Activated gamma-delta T cell (primary cell): ENCODE data around the gene COMT.
"Not testable (repeated sequence)": the region's sequence is repeated elsewhere in the genome, so short reads cannot be mapped to it uniquely, and the experiment has no call there.

Experiments used
- DNase-seq: peaks from one replicate; lab custom pipeline; 2025; lab: John Stamatoyannopoulos, UW
- total RNA-seq, 2 donors: gene quantifications; one replicate each; lab custom pipeline; 2026; lab: John Stamatoyannopoulos, UW

The COMT gene
- 34.6 to 36.2 reads per million in 2 donors for total RNA-seq

- DNase-seq: peak; percentile 49
These were observed at the start of gene COMT, which contains the start of gene TXNRD2 for GRCh38 chr22:19941365-19942082. Gene COMT (plus strand): TSS chr22:19941772. CDS start chr22:19962527, 20,755 bp downstream. Gene TXNRD2 (minus strand): TSS chr22:19941818. CDS start chr22:19941803, 15 bp downstream.

DNA sequence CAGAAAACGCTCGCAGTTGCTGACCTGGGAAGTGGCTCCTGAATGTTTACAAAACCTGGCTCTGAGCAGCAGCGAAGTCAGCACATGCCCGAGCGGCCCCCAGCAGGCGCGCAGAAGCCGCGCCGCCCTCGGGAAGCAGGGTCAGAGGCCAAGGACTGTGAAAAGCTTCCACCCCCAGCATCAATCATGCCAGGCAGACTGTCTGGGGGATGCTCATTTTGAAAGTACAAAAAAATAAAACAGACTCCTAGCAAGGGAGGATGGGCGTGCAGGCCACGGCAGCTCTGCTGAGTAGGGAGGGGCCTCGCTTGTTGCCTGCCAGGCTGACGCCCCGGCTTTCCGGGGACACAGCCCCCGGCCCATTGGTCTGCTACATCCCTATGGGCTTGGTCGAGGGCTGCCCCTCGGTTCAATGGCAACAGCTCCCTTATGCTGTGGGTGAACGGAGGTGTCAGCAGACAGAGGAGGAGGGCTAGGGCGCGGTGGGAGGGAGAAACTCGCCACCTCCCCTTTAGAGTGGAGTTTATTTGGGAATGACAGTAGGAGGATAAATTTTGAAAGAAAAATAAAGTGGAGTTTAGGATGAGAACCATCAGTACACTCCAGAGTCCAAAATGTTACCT, 49.2 kb upstream of the COMT start:
- DNase-seq: no peak

- DNase-seq: no peak
These were observed 48.6 kb upstream of the COMT start for GRCh38 chr22:19892925-19893324.

- no peak for DNase-seq
These were observed 48.2 kb upstream of the COMT start for GRCh38 chr22:19893363-19893762.

DNA sequence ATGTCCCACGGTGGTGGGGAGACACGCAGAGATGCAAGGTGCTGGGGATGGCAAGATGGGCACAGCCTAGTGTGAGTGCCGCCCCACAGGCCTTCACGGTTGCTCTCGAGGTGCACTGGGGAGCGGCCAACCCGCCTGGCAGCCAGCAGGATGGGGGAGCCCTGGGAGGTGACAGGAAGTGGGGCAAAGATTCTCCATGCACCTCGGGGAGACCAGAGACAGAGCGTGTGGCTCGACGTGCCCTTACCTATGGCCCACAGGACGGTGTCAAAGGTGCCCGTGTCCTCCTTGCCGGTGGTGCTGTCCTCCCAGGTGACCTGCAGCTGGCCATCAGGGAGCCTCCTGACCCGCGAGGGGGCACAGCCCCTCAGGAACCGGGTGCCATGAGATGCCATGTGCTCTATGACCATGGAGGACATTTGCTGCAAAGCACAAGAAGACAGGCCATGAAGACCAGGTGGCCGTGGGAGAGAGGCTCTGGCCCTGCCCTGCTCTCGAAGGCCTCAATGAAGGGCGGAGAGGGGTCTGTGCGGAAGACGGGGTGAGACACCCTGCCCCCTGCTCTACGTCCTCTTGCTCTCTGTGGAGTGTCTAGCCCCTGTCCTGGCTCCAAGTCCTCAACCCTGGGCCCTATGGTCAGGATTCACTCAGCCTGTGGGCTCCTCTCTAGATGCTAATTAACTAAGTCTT, 46.3 kb upstream of the COMT start:
- DNase-seq: no peak

GRCh38 chr22:19896665-19897355, 44.8 kb upstream of the COMT start:
- no peak for DNase-seq

DNA sequence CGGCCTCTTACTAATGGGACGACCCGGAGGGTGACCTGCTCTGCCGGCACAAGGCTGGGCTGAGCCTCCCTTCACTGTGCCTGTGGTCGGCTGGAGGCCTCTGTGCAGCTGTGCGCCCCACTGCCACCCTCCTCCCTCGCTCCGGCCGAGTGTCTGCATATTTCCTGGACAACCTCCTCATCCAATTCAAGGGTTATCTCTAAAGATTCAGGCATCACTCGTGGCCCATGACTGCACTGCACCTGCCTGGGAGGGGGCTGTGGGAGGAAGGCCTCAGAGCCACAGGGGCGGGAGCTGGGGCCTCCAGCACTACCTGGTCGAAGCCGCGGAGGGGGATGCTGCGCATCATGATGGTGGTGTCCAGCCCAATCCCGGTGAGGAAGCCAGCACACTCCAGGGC, 43.8 kb upstream of the COMT start:
- DNase-seq: no peak

DNA sequence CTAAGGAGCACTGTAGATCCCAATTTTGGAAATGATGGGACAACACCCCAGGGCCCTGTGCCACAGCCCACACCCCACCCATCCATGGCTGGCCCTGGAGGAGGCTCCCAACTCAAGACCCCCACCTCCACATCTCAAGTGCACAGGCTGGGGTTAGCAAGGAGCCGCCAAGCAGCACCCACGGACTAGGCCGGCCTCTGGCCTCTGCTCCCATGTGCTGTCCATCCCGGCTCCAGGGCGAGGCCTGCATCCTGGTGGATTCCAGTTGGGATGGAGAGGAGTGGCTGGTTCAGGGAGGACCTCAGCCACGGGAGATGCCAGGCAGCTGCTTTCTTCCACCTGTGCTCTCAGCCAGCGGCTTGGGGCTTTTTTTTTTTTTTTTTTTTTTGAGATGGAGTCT, 43.4 kb upstream of the COMT start:
- no peak for DNase-seq

- no peak for DNase-seq
These were observed 42.6 kb upstream of the COMT start for GRCh38 chr22:19898831-19899567.

DNA sequence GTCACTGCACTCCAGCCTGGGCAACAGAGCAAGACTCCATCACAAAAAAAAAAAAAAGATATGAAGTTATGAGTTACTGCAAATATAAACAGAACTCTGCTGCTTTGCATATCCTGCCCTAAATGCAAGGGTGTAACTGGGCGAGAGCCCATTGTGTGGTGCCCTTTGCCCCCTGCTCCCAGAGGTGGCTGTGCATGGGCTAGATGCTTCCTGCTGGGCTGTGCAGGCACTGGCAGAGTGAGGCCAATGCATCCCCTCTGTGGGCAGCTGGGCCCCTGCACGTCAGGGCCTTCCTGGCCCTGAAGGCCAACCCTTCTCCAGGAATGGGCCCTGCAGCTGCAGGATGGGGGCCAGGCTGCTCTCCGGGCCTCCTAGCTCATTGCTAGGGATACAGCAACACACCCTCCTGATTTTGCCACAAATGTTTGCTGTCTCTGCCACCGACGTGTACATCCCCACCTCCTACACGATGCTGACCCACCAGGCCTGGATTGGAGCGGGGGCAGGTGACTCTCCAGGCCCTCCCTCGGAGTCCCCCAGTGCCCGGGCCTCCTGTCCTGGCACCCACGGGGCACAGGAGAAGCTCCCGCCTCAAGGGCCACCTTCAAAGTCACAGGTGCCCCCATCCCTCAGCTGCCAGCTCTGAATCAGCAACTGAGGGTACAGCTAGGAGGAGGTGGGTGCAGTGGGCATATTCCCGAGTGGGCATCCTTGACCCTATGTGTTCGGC, 40.7 kb upstream of the COMT start:
- DNase-seq: no peak

DNA sequence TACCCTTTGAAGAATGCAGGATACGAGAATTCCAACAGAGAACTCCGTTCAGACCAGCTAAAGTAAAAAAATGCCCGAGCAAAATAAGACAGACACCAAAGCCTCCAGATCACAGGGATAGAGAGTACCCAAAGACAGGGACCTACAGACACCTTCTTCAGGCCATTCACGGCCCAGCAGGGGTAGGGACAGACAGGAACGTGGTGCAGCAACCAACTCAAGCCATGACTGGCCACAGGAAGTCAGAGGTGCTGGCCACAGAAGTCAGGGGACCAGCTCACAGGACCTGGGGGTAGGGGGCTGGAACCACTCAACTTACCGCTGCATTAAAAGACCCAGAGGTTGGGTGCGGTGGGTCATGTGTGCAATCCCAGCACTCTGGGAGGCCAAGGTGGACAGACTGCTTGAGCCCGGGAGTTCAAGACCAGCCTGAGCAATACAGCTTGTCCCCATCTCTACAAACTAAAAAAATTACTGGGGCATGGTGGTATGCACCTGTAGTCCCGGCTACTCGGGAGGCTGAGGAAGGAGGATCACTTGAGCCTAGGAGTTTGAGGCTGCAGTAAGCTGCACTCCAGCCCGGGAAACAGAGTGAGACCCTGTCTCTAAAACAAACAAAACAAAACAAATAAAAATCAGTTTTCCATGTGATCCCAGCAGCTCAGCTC, 39.9 kb upstream of the COMT start:
- no peak for DNase-seq

DNA sequence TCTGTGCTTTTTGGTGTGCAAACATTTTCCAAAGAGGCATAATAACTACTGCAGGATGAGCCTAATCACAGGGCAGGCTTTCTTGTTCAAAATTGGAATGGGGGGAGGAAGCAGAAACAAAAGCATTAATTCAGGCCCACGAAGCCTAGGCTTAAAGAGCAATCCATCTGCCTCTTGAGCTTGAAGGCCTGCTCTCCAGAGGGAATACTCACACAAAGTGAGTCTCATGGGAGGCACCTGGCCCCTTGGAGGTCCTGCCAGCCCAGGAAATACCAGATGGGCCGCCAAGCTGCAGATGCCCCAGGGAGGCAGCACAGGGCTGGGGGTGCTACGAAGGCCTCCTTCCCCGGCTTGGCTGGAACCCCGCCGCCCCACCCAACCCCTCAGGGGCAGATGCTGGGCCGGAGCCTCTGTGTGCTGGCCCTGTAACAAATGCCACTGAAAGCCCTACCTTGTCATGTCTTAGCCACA, 39.3 kb upstream of the COMT start:
- DNase-seq: no peak

- DNase-seq: no peak
These were observed 38.5 kb upstream of the COMT start for GRCh38 chr22:19903031-19903430.

DNA sequence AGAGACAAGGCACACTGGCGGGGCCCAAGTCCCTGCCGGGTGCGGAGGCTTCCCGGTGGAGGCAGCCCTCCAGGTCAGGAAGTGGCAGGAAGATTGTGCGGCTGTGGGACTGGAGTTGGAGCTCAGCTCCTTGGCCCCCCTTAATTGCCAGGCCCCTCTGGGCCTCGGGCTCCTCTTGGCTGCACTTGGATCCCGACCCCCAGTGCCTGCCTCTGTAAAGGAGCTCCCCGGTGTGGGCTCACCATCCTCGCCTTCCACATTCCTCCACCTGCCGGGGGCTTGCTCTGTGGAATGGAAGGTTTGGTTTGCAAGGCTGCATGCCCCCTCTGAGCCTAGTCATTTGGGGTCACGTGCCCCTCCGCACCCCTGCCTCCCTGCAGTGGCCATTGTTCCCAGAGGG, 38.1 kb upstream of the COMT start:
- no peak for DNase-seq

GRCh38 chr22:19904174-19904856, 37.3 kb upstream of the COMT start:
- no peak for DNase-seq

DNA sequence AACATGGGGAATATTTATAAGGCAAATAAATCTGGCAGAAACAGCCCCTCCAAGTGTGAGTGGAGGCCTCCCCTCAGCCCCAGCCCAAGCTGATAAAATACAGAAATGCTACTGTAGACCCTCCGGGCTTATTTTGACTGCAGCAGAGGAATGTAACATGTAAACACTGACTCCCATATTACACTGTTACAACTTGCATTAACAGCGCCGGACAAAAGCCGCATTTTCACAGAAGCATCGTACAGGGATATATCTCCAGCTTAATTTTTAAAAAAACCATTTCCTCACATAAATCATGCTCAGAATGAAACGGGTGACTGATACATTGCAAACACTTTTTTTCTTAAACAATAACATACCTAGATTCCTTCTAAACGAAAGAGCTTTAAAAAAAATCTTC, 36.6 kb upstream of the COMT start:
- no peak for DNase-seq

GRCh38 chr22:19905347-19906276, 36.0 kb upstream of the COMT start:
- no peak for DNase-seq

DNA sequence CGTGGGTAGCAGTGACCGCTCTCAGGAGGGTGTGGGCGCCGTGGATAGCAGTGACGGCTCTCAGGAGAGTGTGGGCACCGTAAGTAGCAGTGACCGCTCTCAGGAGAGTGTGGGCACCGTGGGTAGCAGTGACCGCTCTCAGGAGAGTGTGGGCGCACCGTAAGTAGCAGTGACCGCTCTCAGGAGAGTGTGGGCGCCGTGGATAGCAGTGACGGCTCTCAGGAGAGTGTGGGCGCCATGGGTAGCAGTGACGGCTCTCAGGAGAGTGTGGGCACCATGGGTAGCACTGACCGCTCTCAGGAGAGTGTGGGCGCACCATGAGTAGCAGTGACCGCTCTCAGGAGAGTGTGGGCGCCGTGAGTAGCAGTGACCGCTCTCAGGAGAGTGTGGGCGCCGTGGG, 34.7 kb upstream of the COMT start:
- DNase-seq: not testable (repeated sequence)

- not testable (repeated sequence) for DNase-seq
These were observed 33.7 kb upstream of the COMT start for GRCh38 chr22:19907902-19908301.
